ENCODE data around the gene PCYT1B. TPM values are rescaled to one million over a fixed set of nuclear protein-coding genes. Genes with fewer than 3 reads are reported as not detected.

PCYT1B gene
- total and polyA plus RNA-seq, 9 donors = 1.3 to 4.8 (median 2.4) TPM

DNA sequence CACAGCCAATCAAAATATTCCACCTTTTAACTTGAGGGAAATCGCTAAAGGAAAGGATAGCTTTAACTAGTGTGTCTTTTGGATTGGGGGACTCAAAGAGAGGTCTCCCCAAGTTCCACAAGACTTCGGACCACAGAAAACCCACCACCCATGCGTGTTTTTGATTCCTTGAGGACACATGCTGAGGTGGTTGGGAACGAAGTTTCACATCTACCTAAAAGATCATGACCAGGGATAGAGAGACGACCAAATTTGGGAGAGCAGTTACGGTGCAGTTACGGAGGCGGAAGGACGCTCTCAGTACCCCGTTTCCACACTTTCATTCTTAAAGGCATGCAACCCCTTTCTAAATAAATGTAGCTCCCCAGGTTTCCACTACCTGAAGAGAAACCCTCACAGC, 1.1 kb downstream of the PCYT1B start:
- Histone ChIP-seq H3K4me3 (peak overlapping the region; percentile 11), H3K27me3 (no peaks in the 10 kb centered on the region), H3K4me1 (ENCODE audit: insufficient read depth) (no peaks in the 10 kb centered on the region), H3K27ac (no peak overlapping the region), H3K36me3 (no peaks in the 10 kb centered on the region), H3K9me3 (no peaks in the 10 kb centered on the region)
- 30 to 40% (median 35%) methylated on average over 10 of the region's 10 CpGs for WGBS, 3 donors
- DNase-seq = no peak
- TF ChIP-seq, protein P1, sequence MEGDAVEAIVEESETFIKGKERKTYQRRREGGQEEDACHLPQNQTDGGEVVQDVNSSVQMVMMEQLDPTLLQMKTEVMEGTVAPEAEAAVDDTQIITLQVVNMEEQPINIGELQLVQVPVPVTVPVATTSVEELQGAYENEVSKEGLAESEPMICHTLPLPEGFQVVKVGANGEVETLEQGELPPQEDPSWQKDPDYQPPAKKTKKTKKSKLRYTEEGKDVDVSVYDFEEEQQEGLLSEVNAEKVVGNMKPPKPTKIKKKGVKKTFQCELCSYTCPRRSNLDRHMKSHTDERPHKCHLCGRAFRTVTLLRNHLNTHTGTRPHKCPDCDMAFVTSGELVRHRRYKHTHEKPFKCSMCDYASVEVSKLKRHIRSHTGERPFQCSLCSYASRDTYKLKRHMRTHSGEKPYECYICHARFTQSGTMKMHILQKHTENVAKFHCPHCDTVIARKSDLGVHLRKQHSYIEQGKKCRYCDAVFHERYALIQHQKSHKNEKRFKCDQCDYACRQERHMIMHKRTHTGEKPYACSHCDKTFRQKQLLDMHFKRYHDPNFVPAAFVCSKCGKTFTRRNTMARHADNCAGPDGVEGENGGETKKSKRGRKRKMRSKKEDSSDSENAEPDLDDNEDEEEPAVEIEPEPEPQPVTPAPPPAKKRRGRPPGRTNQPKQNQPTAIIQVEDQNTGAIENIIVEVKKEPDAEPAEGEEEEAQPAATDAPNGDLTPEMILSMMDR (IDR thresholded peaks at IDR 0.05) = no peak
- TF ChIP-seq POLR2A (IDR thresholded peaks at IDR 0.05) (no peak), EP300 (IDR thresholded peaks at IDR 0.05) (no peak)
- intact Hi-C loops (cut with DNase I) = loop anchor here in 1 of 4 donors (5.0 kb wide), 1 partner anchor 269 kb away; no protein-coding TSS in a partner anchor

DNA sequence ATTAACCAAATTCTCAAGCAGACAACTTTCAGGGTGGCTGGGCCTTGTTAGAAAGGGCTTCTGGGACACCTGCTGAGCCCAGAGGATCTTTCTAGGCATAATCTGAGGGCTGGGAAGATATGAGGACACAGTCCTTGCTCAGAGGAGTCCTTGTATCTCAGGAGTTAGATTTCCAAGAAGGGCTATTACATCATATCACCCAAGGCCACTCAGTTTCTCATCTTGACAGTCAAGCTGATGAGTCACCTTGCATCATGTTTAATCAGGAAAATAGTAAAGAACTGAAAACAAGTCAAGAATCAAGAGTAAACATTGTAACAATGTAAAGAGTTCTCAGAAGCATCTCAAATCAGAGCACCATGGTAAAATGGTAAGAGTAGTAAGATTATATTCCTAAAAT, 4.0 kb downstream of the PCYT1B start:
- intact Hi-C loops (cut with DNase I) = no loop called here
- H3K27ac ChIP-seq = no peak overlapping the region
- no peak overlapping the region for H3K4me3 ChIP-seq
- no peak for DNase-seq
- H3K9me3 ChIP-seq = no peaks in the 10 kb centered on the region
- TF ChIP-seq, protein P1 (IDR thresholded peaks at IDR 0.05) = no peak
- TF ChIP-seq POLR2A (IDR thresholded peaks at IDR 0.05) = no peak
- no peak for TF ChIP-seq EP300 (IDR thresholded peaks at IDR 0.05)
- H3K36me3 ChIP-seq = no peaks in the 10 kb centered on the region
- H3K4me1 ChIP-seq (ENCODE audit: insufficient read depth) = no peaks in the 10 kb centered on the region
- no peaks in the 10 kb centered on the region for H3K27me3 ChIP-seq

DNA sequence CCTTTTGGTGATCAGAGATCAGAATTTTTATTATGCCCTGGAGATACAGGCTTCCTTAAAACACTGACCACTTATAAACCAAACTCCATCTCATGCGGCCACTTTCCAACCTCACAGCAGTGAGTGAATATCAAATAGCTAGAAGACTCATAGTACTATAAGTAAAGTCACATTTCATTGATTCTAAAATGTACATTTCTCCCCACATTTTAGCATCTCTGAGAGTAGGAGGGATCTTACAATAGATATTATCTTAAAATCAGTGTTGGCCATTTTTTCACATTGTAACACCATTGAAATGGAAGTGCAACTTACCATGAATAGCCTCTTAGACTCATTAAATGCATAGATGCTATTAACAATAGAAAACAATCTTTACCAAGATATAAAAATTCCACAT, 17.4 kb downstream of the PCYT1B start:
- Histone ChIP-seq H3K4me3 (no peak overlapping the region), H3K4me1 (ENCODE audit: insufficient read depth) (no peaks in the 10 kb centered on the region), H3K9me3 (no peaks in the 10 kb centered on the region), H3K27ac (no peak overlapping the region), H3K36me3 (no peaks in the 10 kb centered on the region), H3K27me3 (no peaks in the 10 kb centered on the region)
- DNase-seq = no peak
- WGBS, 3 donors = 88 to 95% (median 89%) methylated on average over 1 of the region's 1 CpG
- intact Hi-C loops (cut with DNase I) = no loop called here
- TF ChIP-seq POLR2A (IDR thresholded peaks at IDR 0.05) (no peak), EP300 (IDR thresholded peaks at IDR 0.05) (no peak)
- TF ChIP-seq, protein P1 (IDR thresholded peaks at IDR 0.05) = no peak

DNA sequence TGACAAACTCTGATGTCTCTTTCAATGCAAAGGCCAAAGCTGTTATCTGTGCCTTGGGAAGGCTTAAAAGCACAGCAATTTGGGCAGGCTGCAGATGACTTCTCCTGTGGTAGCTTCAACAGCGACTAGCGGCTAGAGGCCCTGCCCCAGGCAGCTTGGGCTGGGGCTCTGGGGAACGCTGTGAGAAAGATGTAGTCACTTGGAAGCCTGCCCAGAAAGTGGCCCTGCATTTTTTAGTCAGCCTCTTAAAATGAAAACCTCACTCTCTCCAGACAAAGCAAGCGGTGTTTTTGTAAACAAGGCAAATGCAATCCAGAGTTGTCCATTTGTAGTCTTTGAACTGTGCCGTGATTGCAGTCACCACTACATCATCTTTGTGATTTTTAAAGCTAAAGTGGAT, 27.5 kb downstream of the PCYT1B start:
- intact Hi-C loops (cut with DNase I) = no loop called here
- WGBS, 3 donors = 30 to 48% (median 36%) methylated on average over 5 of the region's 5 CpGs

More for the DNA sequence above, 27.5 kb downstream of the PCYT1B start:
- TF ChIP-seq POLR2A (IDR thresholded peaks at IDR 0.05) (no peak), EP300 (IDR thresholded peaks at IDR 0.05) (no peak)
- TF ChIP-seq, protein P1 (IDR thresholded peaks at IDR 0.05) = no peak
- H3K4me3 ChIP-seq = no peak overlapping the region
- DNase-seq = peak; percentile 24 to 50 (median 26)
- H3K27me3 ChIP-seq = no peaks in the 10 kb centered on the region
- H3K36me3 ChIP-seq = no peaks in the 10 kb centered on the region
- H3K4me1 ChIP-seq (ENCODE audit: insufficient read depth) = no peaks in the 10 kb centered on the region
- H3K9me3 ChIP-seq = no peaks in the 10 kb centered on the region
- no peak overlapping the region for H3K27ac ChIP-seq

Data from ovary (tissue), 9 donors.